ENCODE results near the gene LRRC7.

Gene LRRC7

GRCh38 chr1:69657971-69658370, 90.2 kb downstream of the LRRC7 start:
- TF ChIP-seq POLR2AphosphoS5 (IDR thresholded peaks at IDR 0.05; ENCODE audit: borderline replicate concordance, low read depth, low read length) = no peak
- no peak for TF ChIP-seq EZH2 (IDR thresholded peaks at IDR 0.05)
- TF ChIP-seq FOXP2 (optimal IDR thresholded peaks at IDR 0.05; ENCODE audit: control extremely low read depth, extremely low read length, insufficient read depth) = no peak

GRCh38 chr1:69661686-69662085, 94.0 kb downstream of the LRRC7 start:
- no peak overlapping the region for H3K4me3 ChIP-seq
- no peaks in the 10 kb centered on the region for H3K36me3 ChIP-seq (ENCODE audit: insufficient read depth, low read length)
- no peak overlapping the region for H3K9ac ChIP-seq (ENCODE audit: insufficient read length)
- TF ChIP-seq POLR2AphosphoS5 (IDR thresholded peaks at IDR 0.05; ENCODE audit: borderline replicate concordance, low read depth, low read length) (no peak), EZH2 (IDR thresholded peaks at IDR 0.05) (no peak), FOXP2 (optimal IDR thresholded peaks at IDR 0.05; ENCODE audit: control extremely low read depth, extremely low read length, insufficient read depth) (no peak)
- no peaks in the 10 kb centered on the region for H3K9me3 ChIP-seq (ENCODE audit: low read depth, low read length)
- no peak overlapping the region for H3K27ac ChIP-seq
- DNase-seq (ENCODE audit: low read depth, low spot score) = no peak

More at GRCh38 chr1:69657971-69658370, 90.2 kb downstream of the LRRC7 start:
- Histone ChIP-seq H3K9me3 (ENCODE audit: low read depth, low read length) (no peaks in the 10 kb centered on the region), H3K27ac (no peak overlapping the region), H3K9ac (ENCODE audit: insufficient read length) (no peak overlapping the region), H3K4me3 (no peak overlapping the region), H3K36me3 (ENCODE audit: insufficient read depth, low read length) (no peaks in the 10 kb centered on the region)
- DNase-seq (ENCODE audit: low read depth, low spot score) = no peak

GRCh38 chr1:69662321-69662720, 94.6 kb downstream of the LRRC7 start:
- DNase-seq (ENCODE audit: low read depth, low spot score) = no peak
- TF ChIP-seq POLR2AphosphoS5 (IDR thresholded peaks at IDR 0.05; ENCODE audit: borderline replicate concordance, low read depth, low read length) (no peak), FOXP2 (optimal IDR thresholded peaks at IDR 0.05; ENCODE audit: control extremely low read depth, extremely low read length, insufficient read depth) (no peak), EZH2 (IDR thresholded peaks at IDR 0.05) (no peak)
- no peaks in the 10 kb centered on the region for H3K9me3 ChIP-seq (ENCODE audit: low read depth, low read length)
- no peak overlapping the region for H3K27ac ChIP-seq
- no peak overlapping the region for H3K9ac ChIP-seq (ENCODE audit: insufficient read length)
- no peaks in the 10 kb centered on the region for H3K36me3 ChIP-seq (ENCODE audit: insufficient read depth, low read length)
- H3K4me3 ChIP-seq = no peak overlapping the region

GRCh38 chr1:69671363-69672010, 103.8 kb downstream of the LRRC7 start:
- H3K27ac ChIP-seq = no peak overlapping the region
- H3K4me3 ChIP-seq = no peak overlapping the region
- H3K9ac ChIP-seq (ENCODE audit: insufficient read length) = no peak overlapping the region
- H3K9me3 ChIP-seq (ENCODE audit: low read depth, low read length) = no peaks in the 10 kb centered on the region
- no peak for TF ChIP-seq EZH2 (IDR thresholded peaks at IDR 0.05)
- TF ChIP-seq FOXP2 (optimal IDR thresholded peaks at IDR 0.05; ENCODE audit: control extremely low read depth, extremely low read length, insufficient read depth) = no peak
- no peak for TF ChIP-seq POLR2AphosphoS5 (IDR thresholded peaks at IDR 0.05; ENCODE audit: borderline replicate concordance, low read depth, low read length)
- no peaks in the 10 kb centered on the region for H3K36me3 ChIP-seq (ENCODE audit: insufficient read depth, low read length)
- no peak for DNase-seq (ENCODE audit: low read depth, low spot score)

GRCh38 chr1:69673321-69673720, 105.6 kb downstream of the LRRC7 start:
- TF ChIP-seq POLR2AphosphoS5 (IDR thresholded peaks at IDR 0.05; ENCODE audit: borderline replicate concordance, low read depth, low read length) (no peak), FOXP2 (optimal IDR thresholded peaks at IDR 0.05; ENCODE audit: control extremely low read depth, extremely low read length, insufficient read depth) (no peak), EZH2 (IDR thresholded peaks at IDR 0.05) (no peak)
- H3K36me3 ChIP-seq (ENCODE audit: insufficient read depth, low read length) = no peaks in the 10 kb centered on the region
- no peak for DNase-seq (ENCODE audit: low read depth, low spot score)

GRCh38 chr1:69679965-69680364, 112.2 kb downstream of the LRRC7 start:
- no peak for DNase-seq (ENCODE audit: low read depth, low spot score)
- no peak for TF ChIP-seq FOXP2 (optimal IDR thresholded peaks at IDR 0.05; ENCODE audit: control extremely low read depth, extremely low read length, insufficient read depth)
- no peak for TF ChIP-seq POLR2AphosphoS5 (IDR thresholded peaks at IDR 0.05; ENCODE audit: borderline replicate concordance, low read depth, low read length)
- no peak for TF ChIP-seq EZH2 (IDR thresholded peaks at IDR 0.05)
- H3K36me3 ChIP-seq (ENCODE audit: insufficient read depth, low read length) = no peaks in the 10 kb centered on the region
- H3K9me3 ChIP-seq (ENCODE audit: low read depth, low read length) = no peaks in the 10 kb centered on the region
- no peak overlapping the region for H3K9ac ChIP-seq (ENCODE audit: insufficient read length)
- H3K27ac ChIP-seq = no peak overlapping the region
- no peak overlapping the region for H3K4me3 ChIP-seq

More at GRCh38 chr1:69673321-69673720, 105.6 kb downstream of the LRRC7 start:
- Histone ChIP-seq H3K4me3 (no peak overlapping the region), H3K9me3 (ENCODE audit: low read depth, low read length) (no peaks in the 10 kb centered on the region), H3K9ac (ENCODE audit: insufficient read length) (no peak overlapping the region), H3K27ac (no peak overlapping the region)

- Histone ChIP-seq H3K27ac (no peak overlapping the region), H3K36me3 (ENCODE audit: insufficient read depth, low read length) (no peaks in the 10 kb centered on the region), H3K4me3 (no peak overlapping the region), H3K9ac (ENCODE audit: insufficient read length) (no peak overlapping the region), H3K9me3 (ENCODE audit: low read depth, low read length) (no peaks in the 10 kb centered on the region)
- DNase-seq (ENCODE audit: low read depth, low spot score) = no peak
- TF ChIP-seq EZH2 (IDR thresholded peaks at IDR 0.05) (no peak), FOXP2 (optimal IDR thresholded peaks at IDR 0.05; ENCODE audit: control extremely low read depth, extremely low read length, insufficient read depth) (no peak)
Measured at GRCh38 chr1:69686367-69686984, 118.8 kb downstream of the LRRC7 start.

GRCh38 chr1:69688193-69688592, 120.5 kb downstream of the LRRC7 start:
- Histone ChIP-seq H3K9ac (ENCODE audit: insufficient read length) (no peak overlapping the region), H3K4me3 (no peak overlapping the region), H3K36me3 (ENCODE audit: insufficient read depth, low read length) (no peaks in the 10 kb centered on the region), H3K9me3 (ENCODE audit: low read depth, low read length) (no peaks in the 10 kb centered on the region), H3K27ac (no peak overlapping the region)
- no peak for DNase-seq (ENCODE audit: low read depth, low spot score)
- TF ChIP-seq EZH2 (IDR thresholded peaks at IDR 0.05) = no peak

GRCh38 chr1:69691179-69691578, 123.5 kb downstream of the LRRC7 start:
- DNase-seq (ENCODE audit: low read depth, low spot score) = no peak
- Histone ChIP-seq H3K9ac (ENCODE audit: insufficient read length) (no peak overlapping the region), H3K27ac (no peak overlapping the region), H3K9me3 (ENCODE audit: low read depth, low read length) (no peaks in the 10 kb centered on the region), H3K4me3 (no peak overlapping the region), H3K36me3 (ENCODE audit: insufficient read depth, low read length) (no peaks in the 10 kb centered on the region)
- TF ChIP-seq FOXP2 (optimal IDR thresholded peaks at IDR 0.05; ENCODE audit: control extremely low read depth, extremely low read length, insufficient read depth) = no peak
- no peak for TF ChIP-seq EZH2 (IDR thresholded peaks at IDR 0.05)
- no peak for TF ChIP-seq POLR2AphosphoS5 (IDR thresholded peaks at IDR 0.05; ENCODE audit: borderline replicate concordance, low read depth, low read length)

All from SK-N-MC (cell line).